Smooth muscle cell (in vitro differentiated cells): Measurements from ENCODE around the gene RNF213. TPM values are rescaled to one million over a fixed set of nuclear protein-coding genes. Genes with fewer than 3 reads are reported as not detected.

Source experiments
- DNase-seq: peaks from one replicate; lab custom pipeline; 2025; ENCODE audit not compliant: unreplicated experiment; lab: John Stamatoyannopoulos, UW
- H2AFZ ChIP-seq: fragments of 200-600 bp; sonication (generic); 2 replicates; pipeline ENCODE4 v1.6.0; 2016; ENCODE audit warnings: antibody characterized with exemption, low read depth, mild to moderate bottlenecking
- H3F3A ChIP-seq: fragments of 200-600 bp; sonication (generic); 2 replicates; pipeline ENCODE4 v1.6.0; 2017; ENCODE audit warnings: antibody characterized with exemption, low read depth
- H3K27ac ChIP-seq: fragments of 200-600 bp; sonication (generic); 2 replicates; pipeline ENCODE4 v1.5.1; 2016; ENCODE audit warnings: low read depth, mild to moderate bottlenecking
- H3K27me3 ChIP-seq: fragments of 200-600 bp; sonication (generic); 2 replicates; pipeline ENCODE4 v1.6.1; 2016; ENCODE audit warnings: low read depth, mild to moderate bottlenecking
- H3K36me3 ChIP-seq: fragments of 200-600 bp; sonication (generic); 2 replicates; pipeline ENCODE4 v1.5.1; 2016; ENCODE audit warnings: low read depth
- H3K4me1 ChIP-seq: fragments of 200-600 bp; sonication (generic); 2 replicates; pipeline ENCODE4 v1.5.1; 2016; ENCODE audit warnings: low read depth
- H3K4me2 ChIP-seq: fragments of 200-600 bp; sonication (generic); 2 replicates; pipeline ENCODE4 v1.6.0; 2016; ENCODE audit warnings: mild to moderate bottlenecking
- H3K4me3 ChIP-seq: fragments of 200-600 bp; sonication (generic); 2 replicates; pipeline ENCODE4 v1.5.1; 2016; ENCODE audit warnings: mild to moderate bottlenecking
- H3K79me2 ChIP-seq: fragments of 200-600 bp; sonication (generic); 2 replicates; pipeline ENCODE4 v1.6.0; 2016; ENCODE audit warnings: low read depth, mild to moderate bottlenecking
- H3K9ac ChIP-seq: fragments of 200-600 bp; sonication (generic); 2 replicates; pipeline ENCODE4 v1.6.0; 2016; ENCODE audit warnings: low read depth
- H3K9me3 ChIP-seq: fragments of 200-600 bp; sonication (generic); replicated peaks from 2 replicates; pipeline ENCODE4 v1.5.1; 2016; ENCODE audit warnings: low read depth
- H4K20me1 ChIP-seq: fragments of 200-600 bp; sonication (generic); 2 replicates; pipeline ENCODE4 v1.6.0; 2016; ENCODE audit warnings: low read depth
- CTCF ChIP-seq: fragments of 200-600 bp; sonication (generic); IDR thresholded peaks from 2 replicates; pipeline ENCODE4 v1.5.1; 2017; ENCODE audit warnings: borderline replicate concordance, mild to moderate bottlenecking, antibody characterized with exemption; ENCODE audit not compliant: insufficient read depth, poor library complexity, severe bottlenecking
- WGBS: methylation state at CpG from one replicate; pipeline ENCODE4 v1.1.7; 2016; ENCODE audit warnings: low lambda C conversion rate; 5-methylcytosine and 5-hydroxymethylcytosine counted together
- polyA plus RNA-seq: library from polyadenylated mRNA; unstranded; fragments of >200 nt; fragmentation: Nextera tagmentation; extraction: Ambion mirVana; gene quantifications from 2 replicates; pipeline ENCODE4 v1.2.1, GENCODE V29; 2016
- total RNA-seq: library from RNA; depleted of rRNA; stranded (reverse); fragments of >200 nt; gene quantifications from 2 replicates; pipeline ENCODE4 v1.2.3, GENCODE V29; 2014

RNF213 gene
- total and polyA plus RNA-seq, 2 experiments from 2014 or later = 12.8 to 43.0 TPM

DNA sequence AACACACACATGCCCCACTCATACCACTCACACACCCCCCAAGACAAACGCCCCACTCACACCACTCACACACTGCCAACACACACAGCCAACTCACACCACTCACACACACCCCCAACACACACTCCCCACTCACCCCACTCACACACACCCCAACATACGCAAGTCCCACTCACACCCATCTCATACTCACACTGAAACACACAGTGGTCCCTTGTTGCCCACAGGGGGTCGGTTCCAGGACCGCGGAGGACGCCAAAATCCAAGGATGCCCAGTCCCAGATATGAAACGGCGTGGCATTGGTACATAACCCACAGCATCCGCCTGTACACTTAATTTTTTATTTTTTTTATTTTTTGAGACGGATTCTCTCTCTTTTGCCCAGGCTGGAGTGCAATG lies 20.9 kb downstream of the RNF213 start:
- Histone ChIP-seq H3K27me3 (no peaks in the 10 kb centered on the region), H3K4me2 (no peak overlapping the region), H3F3A (no peaks in the 10 kb centered on the region), H3K9ac (no peak overlapping the region), H3K4me3 (no peak overlapping the region), H3K36me3 (no peaks in the 10 kb centered on the region), H3K79me2 (no peaks in the 10 kb centered on the region), H3K9me3 (no peaks in the 10 kb centered on the region), H2AFZ (no peak overlapping the region), H3K4me1 (no peaks in the 10 kb centered on the region), H3K27ac (no peak overlapping the region), H4K20me1 (peaks cover 76% of the 10 kb centered on the region)
- WGBS = 97% methylated on average over 10 of the region's 10 CpGs
- DNase-seq = no peak
- no peak for TF ChIP-seq CTCF

GRCh38 chr17:80283116-80283852 lies 22.6 kb downstream of the RNF213 start:
- no peak overlapping the region for H2AFZ ChIP-seq
- H3K36me3 ChIP-seq = no peaks in the 10 kb centered on the region
- TF ChIP-seq CTCF = no peak
- H3K4me2 ChIP-seq = no peak overlapping the region
- H3K27me3 ChIP-seq = no peaks in the 10 kb centered on the region
- no peak for DNase-seq
- 91% methylated on average over 19 of the region's 19 CpGs for WGBS
- H3K4me1 ChIP-seq = no peaks in the 10 kb centered on the region
- H3K9ac ChIP-seq = no peak overlapping the region
- H3K27ac ChIP-seq = no peak overlapping the region
- H3K4me3 ChIP-seq = no peak overlapping the region
- no peaks in the 10 kb centered on the region for H3K9me3 ChIP-seq
- H3F3A ChIP-seq = no peaks in the 10 kb centered on the region
- no peaks in the 10 kb centered on the region for H3K79me2 ChIP-seq
- H4K20me1 ChIP-seq = peaks cover 60% of the 10 kb centered on the region

DNA sequence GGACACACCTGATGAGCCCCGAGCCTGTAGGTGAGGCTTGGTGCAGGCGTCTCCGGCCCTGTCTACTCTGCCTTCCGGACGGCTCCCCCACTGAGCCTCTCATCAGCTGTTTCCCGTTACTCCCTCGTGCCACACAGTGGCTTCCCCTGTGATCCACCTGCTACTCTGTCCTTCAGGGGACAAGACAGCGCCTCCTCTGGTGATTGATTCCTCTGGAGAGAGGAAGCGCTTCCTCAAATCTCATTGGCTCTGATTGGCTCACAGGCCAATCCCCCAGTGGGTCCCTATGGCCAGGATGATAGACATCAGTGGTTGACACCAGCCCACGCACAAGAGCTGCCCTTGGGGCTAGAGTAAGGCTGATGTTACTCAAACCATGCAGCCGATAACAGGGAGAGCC lies 24.0 kb downstream of the RNF213 start:
- H3K4me3 ChIP-seq = no peak overlapping the region
- no peaks in the 10 kb centered on the region for H3K36me3 ChIP-seq
- H3F3A ChIP-seq = no peaks in the 10 kb centered on the region
- no peak overlapping the region for H3K27ac ChIP-seq
- no peaks in the 10 kb centered on the region for H3K4me1 ChIP-seq
- no peak for TF ChIP-seq CTCF
- H3K79me2 ChIP-seq = no peaks in the 10 kb centered on the region
- 93% methylated on average over 11 of the region's 11 CpGs for WGBS
- peaks cover 47% of the 10 kb centered on the region for H4K20me1 ChIP-seq
- DNase-seq = no peak
- no peak overlapping the region for H3K4me2 ChIP-seq
- no peak overlapping the region for H2AFZ ChIP-seq
- no peaks in the 10 kb centered on the region for H3K27me3 ChIP-seq
- no peak overlapping the region for H3K9ac ChIP-seq
- H3K9me3 ChIP-seq = no peaks in the 10 kb centered on the region
